WTC11 (cell line): ENCODE measurements around the gene TVP23A. TPM values are rescaled to one million over a fixed set of nuclear protein-coding genes. Genes with fewer than 3 reads are reported as not detected.

Experiments
- ATAC-seq: fragments of 200-7000 bp; cut with Tn5 transposase; 2 replicates; pipeline ENCODE4 v1.10.0; 2021; ENCODE audit warnings: mild to moderate bottlenecking, moderate library complexity
- CTCF ChIA-PET: fragments of 300-600 bp; sonication (Branson Sonifier 250); formaldehyde crosslinking; loops from one replicate; lab custom pipeline; 2021; ENCODE audit warnings: antibody characterized with exemption; lab: Charles Lee
- POLR2A ChIA-PET: fragments of 350-600 bp; sonication (Branson Sonifier 250); formaldehyde crosslinking; loops from one replicate; lab custom pipeline; 2021; ENCODE audit warnings: antibody characterized with exemption; lab: Charles Lee
- DNase-seq: peaks from one replicate; pipeline ENCODE4 v3.0.0; 2021; ENCODE audit warnings: low spot score
- H3K27ac Mint-ChIP-seq: 2 replicates; pipeline ENCODE4 v1.8.0; 2021; ENCODE audit warnings: mixed read lengths
- H3K27me3 Mint-ChIP-seq: 2 replicates; pipeline ENCODE4 v1.8.0; 2021; ENCODE audit warnings: low read depth, mild to moderate bottlenecking, moderate library complexity, mixed read lengths
- H3K36me3 Mint-ChIP-seq: 2 replicates; pipeline ENCODE4 v1.8.0; 2021; ENCODE audit warnings: mixed read lengths
- H3K4me1 Mint-ChIP-seq: 2 replicates; pipeline ENCODE4 v1.8.0; 2022; ENCODE audit warnings: mixed read lengths
- H3K4me3 Mint-ChIP-seq: 2 replicates; pipeline ENCODE4 v1.8.0; 2021; ENCODE audit warnings: mild to moderate bottlenecking, moderate library complexity, mixed read lengths
- H3K9me3 Mint-ChIP-seq: 2 replicates; pipeline ENCODE4 v1.8.0; 2021; ENCODE audit warnings: mixed read lengths
- ARID4B ChIP-seq: sonication (generic); formaldehyde crosslinking; IDR thresholded peaks from 2 replicates; pipeline ENCODE4 v1.8.0; 2023; ENCODE audit warnings: missing genetic modification reagents, mild to moderate bottlenecking, borderline replicate concordance
- ATF2 ChIP-seq: sonication (generic); formaldehyde crosslinking; IDR thresholded peaks from 2 replicates; pipeline ENCODE4 v1.8.1; 2022; ENCODE audit warnings: low read depth, missing genetic modification reagents, borderline replicate concordance
- E2F4 ChIP-seq: sonication (generic); formaldehyde crosslinking; IDR thresholded peaks from 2 replicates; pipeline ENCODE4 v1.8.1; 2022; ENCODE audit warnings: low read depth, mild to moderate bottlenecking, moderate library complexity, missing genetic modification reagents, borderline replicate concordance
- ESRRA ChIP-seq: sonication (generic); formaldehyde crosslinking; IDR thresholded peaks from 2 replicates; pipeline ENCODE4 v1.8.1; 2022; ENCODE audit warnings: mild to moderate bottlenecking, missing genetic modification reagents, borderline replicate concordance
- FOXK1 ChIP-seq: sonication (generic); formaldehyde crosslinking; IDR thresholded peaks from 2 replicates; pipeline ENCODE4 v1.8.0; 2022; ENCODE audit warnings: mild to moderate bottlenecking, moderate library complexity, missing genetic modification reagents
- GTF2I ChIP-seq: fragments of 250-450 bp; sonication (Bioruptor Pico); conservative IDR thresholded peaks from 2 replicates; pipeline ENCODE4 v1.4.0; 2021; ENCODE audit warnings: mild to moderate bottlenecking
- JAZF1 ChIP-seq: fragments of 250-450 bp; sonication (Bioruptor Pico); IDR thresholded peaks from 2 replicates; pipeline ENCODE4 v1.9.0; 2021; ENCODE audit warnings: moderate library complexity, mild to moderate bottlenecking, inconsistent platforms
- MLX ChIP-seq: sonication (generic); formaldehyde crosslinking; IDR thresholded peaks from 2 replicates; pipeline ENCODE4 v1.8.1; 2023; ENCODE audit warnings: mild to moderate bottlenecking, missing genetic modification reagents, moderate library complexity
- MXD4 ChIP-seq: fragments of 250-450 bp; sonication (Bioruptor Pico); IDR thresholded peaks from 2 replicates; pipeline ENCODE4 v1.8.0; 2021; ENCODE audit warnings: mild to moderate bottlenecking, moderate library complexity, borderline replicate concordance
- NR3C1 ChIP-seq: sonication (generic); formaldehyde crosslinking; conservative IDR thresholded peaks from 2 replicates; pipeline ENCODE4 v1.8.1; 2023; ENCODE audit warnings: low read depth, mild to moderate bottlenecking, missing genetic modification reagents
- RELA ChIP-seq: sonication (generic); formaldehyde crosslinking; IDR thresholded peaks from 2 replicates; pipeline ENCODE4 v1.8.1; 2022; ENCODE audit warnings: missing genetic modification reagents, mild to moderate bottlenecking, borderline replicate concordance
- SMAD3 ChIP-seq: sonication (generic); formaldehyde crosslinking; IDR thresholded peaks from 2 replicates; pipeline ENCODE4 v1.8.0; 2022; ENCODE audit warnings: missing genetic modification reagents, mild to moderate bottlenecking, borderline replicate concordance
- TCF7 ChIP-seq: sonication (generic); formaldehyde crosslinking; IDR thresholded peaks from 2 replicates; pipeline ENCODE4 v1.8.0; 2022; ENCODE audit warnings: mild to moderate bottlenecking, low read depth, missing genetic modification reagents, moderate library complexity
- TEAD4 ChIP-seq: sonication (generic); formaldehyde crosslinking; IDR thresholded peaks from 2 replicates; pipeline ENCODE4 v1.8.0; 2022; ENCODE audit warnings: mild to moderate bottlenecking, missing genetic modification reagents
- ZBTB43 ChIP-seq: sonication (generic); formaldehyde crosslinking; IDR thresholded peaks from 2 replicates; pipeline ENCODE4 v1.8.1; 2023; ENCODE audit warnings: mild to moderate bottlenecking, missing genetic modification reagents
- ZNF263 ChIP-seq: sonication (generic); formaldehyde crosslinking; IDR thresholded peaks from 2 replicates; pipeline ENCODE4 v1.8.1; 2022; ENCODE audit warnings: low read depth, mild to moderate bottlenecking, moderate library complexity, missing genetic modification reagents
- ZNF396 ChIP-seq: fragments of 250-450 bp; sonication (Bioruptor Pico); IDR thresholded peaks from 2 replicates; pipeline ENCODE4 v1.8.0; 2021; ENCODE audit warnings: mild to moderate bottlenecking, moderate library complexity, borderline replicate concordance
- ZNF532 ChIP-seq: fragments of 250-450 bp; sonication (Bioruptor Pico); IDR thresholded peaks from 2 replicates; pipeline ENCODE4 v1.9.0; 2021; ENCODE audit warnings: mild to moderate bottlenecking, borderline replicate concordance
- total RNA-seq: library from RNA; stranded (reverse); gene quantifications from 3 replicates; pipeline ENCODE4 v1.2.3, GENCODE V29; 2021

Gene TVP23A
- total RNA-seq, 1 experiment from 2014 or later, result 1.2 TPM

GRCh38 chr16:10767127-10767526, 51.5 kb downstream of the TVP23A start:
- no peaks in the 10 kb centered on the region for H3K27me3 Mint-ChIP-seq
- POLR2A ChIA-PET, result no interaction called here

GRCh38 chr16:10765772-10766171, 52.8 kb downstream of the TVP23A start:
- CTCF ChIA-PET, result no interaction called here
- no peak for DNase-seq
- Mint-ChIP-seq H3K27me3 (no peaks in the 10 kb centered on the region), H3K27ac (no peak overlapping the region), H3K36me3 (peaks cover 28% of the 10 kb centered on the region), H3K9me3 (peaks cover 11% of the 10 kb centered on the region), H3K4me1 (no peaks in the 10 kb centered on the region), H3K4me3 (no peak overlapping the region)
- POLR2A ChIA-PET, result no interaction called here
- ATAC-seq, result no peak
- TF ChIP-seq ZBTB43 (CRISPR knock-in tag), result no peak
- no peak for TF ChIP-seq FOXK1 (CRISPR knock-in tag)
- no peak for TF ChIP-seq ZNF532 (CRISPR knock-in tag)
- no peak for TF ChIP-seq MXD4
- TF ChIP-seq RELA (CRISPR knock-in tag), result no peak
- no peak for TF ChIP-seq ZNF263 (CRISPR knock-in tag)

More at GRCh38 chr16:10767127-10767526, 51.5 kb downstream of the TVP23A start:
- TF ChIP-seq GTF2I (CRISPR knock-in tag), result no peak
- TF ChIP-seq ARID4B, result no peak
- TF ChIP-seq JAZF1, result no peak
- TF ChIP-seq SMAD3, result no peak
- TF ChIP-seq ZNF263 (CRISPR knock-in tag), result no peak
- no peak for TF ChIP-seq TEAD4
- no peak for TF ChIP-seq ATF2 (CRISPR knock-in tag)
- TF ChIP-seq NR3C1 (CRISPR knock-in tag), result no peak
- TF ChIP-seq MLX (CRISPR knock-in tag), result no peak
- TF ChIP-seq E2F4 (CRISPR knock-in tag), result no peak
- TF ChIP-seq ESRRA, result no peak
- TF ChIP-seq TCF7, result no peak
- no peak for TF ChIP-seq ZNF396
- DNase-seq, result no peak
- no peaks in the 10 kb centered on the region for H3K4me1 Mint-ChIP-seq
- peaks cover 11% of the 10 kb centered on the region for H3K9me3 Mint-ChIP-seq
- H3K27ac Mint-ChIP-seq, result no peak overlapping the region
- H3K36me3 Mint-ChIP-seq, result peaks cover 23% of the 10 kb centered on the region
- ATAC-seq, result no peak
- H3K4me3 Mint-ChIP-seq, result no peak overlapping the region
- CTCF ChIA-PET, result no interaction called here
